GM18526 (cell line): ENCODE measurements around the gene SECTM1.

Source experiments
- POLR2A ChIP-seq: IDR thresholded peaks from 3 replicates; pipeline ENCODE4 v1.6.1; 2011; ENCODE audit not compliant: insufficient read length; ENCODE audit errors: extremely low read depth

The SECTM1 gene

GRCh38 chr17:82370471-82371332 is 37.1 kb upstream of the SECTM1 start:
- no peak for TF ChIP-seq POLR2A

- no peak for TF ChIP-seq POLR2A
Observed at GRCh38 chr17:82369211-82369610, 35.6 kb upstream of the SECTM1 start.

GRCh38 chr17:82367724-82368524 is 34.4 kb upstream of the SECTM1 start:
- no peak for TF ChIP-seq POLR2A

- no peak for TF ChIP-seq POLR2A
Observed at GRCh38 chr17:82366749-82367148, 33.2 kb upstream of the SECTM1 start.

GRCh38 chr17:82365606-82366295 is 32.2 kb upstream of the SECTM1 start:
- TF ChIP-seq POLR2A: no peak

- no peak for TF ChIP-seq POLR2A
Observed at GRCh38 chr17:82361885-82362633, 28.5 kb upstream of the SECTM1 start.

GRCh38 chr17:82358465-82359350 is 25.1 kb upstream of the SECTM1 start, which contains the start of gene TEX19:
Gene TEX19, plus strand, starts transcription at chr17:82359247. Its CDS starts 2,904 bp downstream, at chr17:82362151.
- no peak for TF ChIP-seq POLR2A

- no peak for TF ChIP-seq POLR2A
Observed at GRCh38 chr17:82357394-82357793, 23.8 kb upstream of the SECTM1 start.

GRCh38 chr17:82356845-82357355 is 23.3 kb upstream of the SECTM1 start:
- no peak for TF ChIP-seq POLR2A

GRCh38 chr17:82355770-82356427 is 22.3 kb upstream of the SECTM1 start:
- TF ChIP-seq POLR2A: no peak

GRCh38 chr17:82354804-82355308 is 21.3 kb upstream of the SECTM1 start:
- no peak for TF ChIP-seq POLR2A

GRCh38 chr17:82353484-82353883 is 19.9 kb upstream of the SECTM1 start:
- TF ChIP-seq POLR2A: no peak
